ENCODE results near the gene CCDC107. TPM values are rescaled to one million over a fixed set of nuclear protein-coding genes. Genes with fewer than 3 reads are reported as not detected.

Gene CCDC107
- total and polyA plus RNA-seq, 2 of the 13 experiments (the other 11 are each of a cell fraction or from before 2014, with no cell fraction given): 7.1 to 15.2 TPM

DNA sequence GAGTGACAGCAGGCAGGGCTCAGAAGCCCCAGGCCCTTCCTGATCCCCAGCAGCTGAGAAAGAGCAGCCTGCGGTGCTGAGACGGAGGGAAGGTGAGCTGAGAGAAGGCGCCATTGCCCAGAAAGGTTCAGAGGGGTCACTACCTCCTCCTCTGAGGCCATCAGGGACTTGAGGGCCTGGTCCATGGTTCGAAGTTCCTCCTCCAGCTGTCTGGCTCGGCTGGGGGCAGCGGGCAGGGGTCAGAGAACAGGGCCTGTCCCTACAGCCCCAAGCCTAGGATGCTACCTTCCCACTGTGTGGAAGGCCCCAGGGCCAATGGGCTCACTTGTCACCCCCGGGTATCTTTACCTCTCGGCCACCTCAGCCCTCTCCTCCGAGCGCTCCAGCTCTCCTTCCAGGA is 26.8 kb downstream of the CCDC107 start:
- Histone ChIP-seq H3K27me3 (ENCODE audit: control insufficient read depth in 1 of 2, insufficient read depth in 2 of 2, low read length in 2 of 2) (no peaks in the 10 kb centered on the region), H3K4me2 (ENCODE audit: low read depth, low read length) (no peak overlapping the region), H3K79me2 (ENCODE audit: insufficient read depth, low read length) (no peaks in the 10 kb centered on the region), H3K36me3 (replicated peaks in 1 of 2; ENCODE audit: control insufficient read depth in 1 of 2, insufficient read depth in 2 of 2, low read length in 2 of 2) (no peaks in the 10 kb centered on the region), H4K20me1 (ENCODE audit: insufficient read depth, low read length) (no peaks in the 10 kb centered on the region), H3K4me1 (ENCODE audit: insufficient read depth, low read length) (peaks cover 50% of the 10 kb centered on the region), H3K27ac (ENCODE audit: extremely low read length, insufficient read depth, low read length) (no peak overlapping the region), H3K9me3 (ENCODE audit: low read length) (no peaks in the 10 kb centered on the region), H2AFZ (ENCODE audit: low read length) (no peak overlapping the region), H3K4me3 (replicated peaks in 1 of 3; ENCODE audit: insufficient read depth in 1 of 3, low read depth in 2 of 3, low read length in 3 of 3) (no peak overlapping the region), H3K9ac (ENCODE audit: insufficient read depth, low read depth, low read length) (no peak overlapping the region)
- ChIA-PET POLR2A (no interaction called here), CTCF (ENCODE audit: low intra/inter-chr PET ratio, low total read pairs) (no interaction called here)
- no peak for FAIRE-seq
- no peak for ATAC-seq
- no peak for DNase-seq (ENCODE audit: low spot score)
- in situ Hi-C loops (cut with HindIII; ENCODE audit: extremely low pct_ligation_motif_present, low pct_unique_long_range_greater_than_20kb): no loop called here
- intact Hi-C loops (cut with micrococcal nuclease; ENCODE audit: unreplicated experiment): no loop called here
- no TSS peak for BruUV-seq (replicated peaks)
- WGBS (ENCODE audit: low lambda C conversion rate): 85% methylated on average over 8 of the region's 10 CpGs
- TF ChIP-seq, protein P1, sequence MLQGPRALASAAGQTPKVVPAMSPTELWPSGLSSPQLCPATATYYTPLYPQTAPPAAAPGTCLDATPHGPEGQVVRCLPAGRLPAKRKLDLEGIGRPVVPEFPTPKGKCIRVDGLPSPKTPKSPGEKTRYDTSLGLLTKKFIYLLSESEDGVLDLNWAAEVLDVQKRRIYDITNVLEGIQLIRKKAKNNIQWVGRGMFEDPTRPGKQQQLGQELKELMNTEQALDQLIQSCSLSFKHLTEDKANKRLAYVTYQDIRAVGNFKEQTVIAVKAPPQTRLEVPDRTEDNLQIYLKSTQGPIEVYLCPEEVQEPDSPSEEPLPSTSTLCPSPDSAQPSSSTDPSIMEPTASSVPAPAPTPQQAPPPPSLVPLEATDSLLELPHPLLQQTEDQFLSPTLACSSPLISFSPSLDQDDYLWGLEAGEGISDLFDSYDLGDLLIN (CRISPR knock-in tag; IDR thresholded peaks at IDR 0.05; ENCODE audit: borderline replicate concordance): no peak
- TF ChIP-seq ZNF782 (CRISPR knock-in tag; IDR thresholded peaks at IDR 0.05; ENCODE audit: borderline replicate concordance): no peak
- no peak for TF ChIP-seq ISX (CRISPR knock-in tag; conservative IDR thresholded peaks at IDR 0.05)
- TF ChIP-seq, protein P2, sequence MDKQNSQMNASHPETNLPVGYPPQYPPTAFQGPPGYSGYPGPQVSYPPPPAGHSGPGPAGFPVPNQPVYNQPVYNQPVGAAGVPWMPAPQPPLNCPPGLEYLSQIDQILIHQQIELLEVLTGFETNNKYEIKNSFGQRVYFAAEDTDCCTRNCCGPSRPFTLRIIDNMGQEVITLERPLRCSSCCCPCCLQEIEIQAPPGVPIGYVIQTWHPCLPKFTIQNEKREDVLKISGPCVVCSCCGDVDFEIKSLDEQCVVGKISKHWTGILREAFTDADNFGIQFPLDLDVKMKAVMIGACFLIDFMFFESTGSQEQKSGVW (CRISPR knock-in tag; IDR thresholded peaks at IDR 0.05; ENCODE audit: borderline replicate concordance): no peak
- TF ChIP-seq ELF4 (CRISPR knock-in tag; IDR thresholded peaks at IDR 0.05; ENCODE audit: borderline replicate concordance): no peak
- TF ChIP-seq, protein P3, sequence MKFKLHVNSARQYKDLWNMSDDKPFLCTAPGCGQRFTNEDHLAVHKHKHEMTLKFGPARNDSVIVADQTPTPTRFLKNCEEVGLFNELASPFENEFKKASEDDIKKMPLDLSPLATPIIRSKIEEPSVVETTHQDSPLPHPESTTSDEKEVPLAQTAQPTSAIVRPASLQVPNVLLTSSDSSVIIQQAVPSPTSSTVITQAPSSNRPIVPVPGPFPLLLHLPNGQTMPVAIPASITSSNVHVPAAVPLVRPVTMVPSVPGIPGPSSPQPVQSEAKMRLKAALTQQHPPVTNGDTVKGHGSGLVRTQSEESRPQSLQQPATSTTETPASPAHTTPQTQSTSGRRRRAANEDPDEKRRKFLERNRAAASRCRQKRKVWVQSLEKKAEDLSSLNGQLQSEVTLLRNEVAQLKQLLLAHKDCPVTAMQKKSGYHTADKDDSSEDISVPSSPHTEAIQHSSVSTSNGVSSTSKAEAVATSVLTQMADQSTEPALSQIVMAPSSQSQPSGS (CRISPR knock-in tag; IDR thresholded peaks at IDR 0.05): no peak
- no peak for TF ChIP-seq PHF20 (CRISPR knock-in tag; IDR thresholded peaks at IDR 0.05)
- TF ChIP-seq ZNF564 (CRISPR knock-in tag; IDR thresholded peaks at IDR 0.05): no peak
- TF ChIP-seq HNF4A (CRISPR knock-in tag; IDR thresholded peaks at IDR 0.05): no peak
- no peak for TF ChIP-seq ZNF646 (CRISPR knock-in tag; IDR thresholded peaks at IDR 0.05)
- TF ChIP-seq ZBTB33 (CRISPR knock-in tag; IDR thresholded peaks at IDR 0.05): no peak
- TF ChIP-seq, protein P4, sequence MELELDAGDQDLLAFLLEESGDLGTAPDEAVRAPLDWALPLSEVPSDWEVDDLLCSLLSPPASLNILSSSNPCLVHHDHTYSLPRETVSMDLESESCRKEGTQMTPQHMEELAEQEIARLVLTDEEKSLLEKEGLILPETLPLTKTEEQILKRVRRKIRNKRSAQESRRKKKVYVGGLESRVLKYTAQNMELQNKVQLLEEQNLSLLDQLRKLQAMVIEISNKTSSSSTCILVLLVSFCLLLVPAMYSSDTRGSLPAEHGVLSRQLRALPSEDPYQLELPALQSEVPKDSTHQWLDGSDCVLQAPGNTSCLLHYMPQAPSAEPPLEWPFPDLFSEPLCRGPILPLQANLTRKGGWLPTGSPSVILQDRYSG (CRISPR knock-in tag; IDR thresholded peaks at IDR 0.05): no peak
